GM19240 (cell line): Measurements from ENCODE around the gene KRT13.

Source experiments
- DNase-seq: peaks from one replicate; pipeline ENCODE4 v3.0.0; 2011; ENCODE audit warnings: low spot score; ENCODE audit not compliant: insufficient read length

KRT13 gene

GRCh38 chr17:41520821-41521521 is 15.6 kb upstream of the KRT13 start:
- DNase-seq, result no peak

DNA sequence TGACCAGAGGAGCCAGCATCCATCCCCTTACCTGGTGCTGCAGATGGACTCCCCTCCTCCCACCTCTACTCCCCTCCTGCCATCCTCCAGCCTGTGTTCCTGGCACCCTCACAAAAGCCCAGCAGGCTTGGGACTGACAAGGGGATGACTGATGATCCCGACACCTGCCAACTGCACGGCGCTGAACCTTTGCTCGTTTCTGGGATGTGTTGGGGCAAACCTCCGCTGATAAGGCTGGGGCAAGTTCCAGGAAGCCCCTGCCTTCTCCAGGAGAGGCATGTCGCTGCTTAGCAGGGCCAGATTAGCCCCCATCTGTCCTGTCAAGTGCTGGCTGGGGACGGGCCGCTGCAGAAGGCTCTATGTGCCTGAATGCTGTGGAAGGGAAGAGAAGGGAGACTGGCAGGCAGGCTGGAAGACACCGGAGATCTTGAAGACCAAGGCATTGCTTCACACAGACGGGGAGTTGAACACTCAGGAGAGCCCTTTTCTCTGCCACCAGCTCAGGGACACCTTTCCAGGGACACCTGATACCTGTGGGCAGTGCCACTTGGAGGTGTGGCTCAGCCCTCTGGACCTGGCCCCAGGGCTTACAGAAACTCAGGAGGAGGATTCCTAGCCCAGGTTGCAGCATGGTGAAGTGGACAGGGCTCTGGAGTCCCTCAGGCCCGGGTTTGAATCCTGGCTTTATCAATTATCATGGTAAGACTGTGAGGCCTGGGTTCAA is 14.3 kb upstream of the KRT13 start:
- no peak for DNase-seq

- no peak for DNase-seq
Measured at GRCh38 chr17:41518789-41519449, 13.5 kb upstream of the KRT13 start, which contains the start of gene KRT15. Gene KRT15, minus strand, starts transcription at chr17:41518890. Its CDS starts 63 bp downstream, at chr17:41518827.

DNA sequence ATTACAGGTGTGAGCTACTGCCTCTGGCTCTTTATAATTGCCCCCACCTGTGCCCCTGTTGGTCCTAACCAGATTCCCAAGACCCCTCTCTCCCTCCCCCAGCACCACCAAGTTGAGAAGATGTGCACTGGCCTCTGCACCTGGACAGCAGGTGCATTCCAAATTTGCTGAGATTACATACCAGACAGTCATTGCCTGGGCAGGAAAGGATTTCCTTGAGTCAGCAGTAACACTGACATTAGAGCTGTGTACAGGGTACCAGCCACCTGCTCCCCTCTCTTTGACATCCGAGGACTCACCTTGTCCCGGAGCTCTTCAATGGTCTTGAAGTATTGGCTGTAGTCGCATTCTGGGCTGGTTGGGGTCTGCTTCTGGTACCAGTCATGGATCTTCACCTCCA is 12.6 kb upstream of the KRT13 start:
- DNase-seq, result no peak

DNA sequence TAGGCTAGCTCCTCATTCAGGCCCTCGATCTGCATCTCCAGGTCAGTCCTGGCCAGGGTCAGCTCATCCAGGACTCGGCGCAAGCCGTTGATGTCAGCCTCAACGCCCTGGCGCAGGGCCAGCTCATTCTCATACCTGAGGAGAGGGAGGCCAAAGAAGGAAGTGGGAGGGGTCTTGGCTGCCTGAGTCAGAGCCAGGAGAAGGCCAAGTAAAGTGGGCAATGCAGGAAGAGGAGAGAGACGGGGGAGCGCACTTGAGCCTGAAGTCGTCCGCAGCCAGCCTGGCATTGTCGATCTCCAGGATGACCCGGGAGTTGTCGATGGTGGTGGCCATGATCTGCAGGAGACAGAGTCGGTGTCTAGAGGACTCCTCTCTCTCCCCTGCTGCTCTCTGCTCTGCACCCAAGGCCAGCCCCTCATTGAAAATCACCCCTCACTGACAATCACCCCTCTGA is 11.4 kb upstream of the KRT13 start:
- no peak for DNase-seq

DNA sequence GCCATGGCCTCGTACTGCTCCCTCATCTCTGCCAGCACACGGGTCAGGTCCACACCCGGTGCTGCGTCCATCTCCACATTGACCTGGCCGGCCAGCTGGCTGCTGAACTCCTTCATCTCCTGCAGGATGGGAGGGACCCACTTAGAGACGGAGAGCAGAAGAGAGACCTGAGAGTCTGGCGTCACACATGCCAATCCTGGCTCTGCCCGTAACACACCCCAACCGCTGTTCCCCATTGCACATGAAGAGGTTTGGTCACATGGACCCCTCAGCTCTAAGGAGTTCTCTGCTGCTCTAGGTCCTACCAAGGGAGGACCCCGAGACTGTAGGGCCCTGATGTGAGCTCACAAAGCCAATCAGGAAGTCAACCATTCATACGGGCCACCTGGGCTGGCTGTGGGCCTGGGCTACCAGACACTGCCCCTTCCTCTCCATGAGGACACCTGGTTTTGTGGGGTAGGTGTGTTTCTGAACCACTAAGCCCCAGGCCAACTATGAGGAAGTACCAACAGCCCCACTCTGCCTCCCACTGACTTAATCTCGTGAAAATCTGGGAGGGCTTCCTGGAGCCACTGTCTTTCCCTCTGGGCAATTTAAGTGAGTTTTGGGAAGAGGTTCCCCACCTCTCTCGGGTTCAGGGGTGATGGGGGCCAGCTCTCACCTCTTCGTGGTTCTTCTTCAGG is 10.9 kb upstream of the KRT13 start:
- DNase-seq, result no peak

DNA sequence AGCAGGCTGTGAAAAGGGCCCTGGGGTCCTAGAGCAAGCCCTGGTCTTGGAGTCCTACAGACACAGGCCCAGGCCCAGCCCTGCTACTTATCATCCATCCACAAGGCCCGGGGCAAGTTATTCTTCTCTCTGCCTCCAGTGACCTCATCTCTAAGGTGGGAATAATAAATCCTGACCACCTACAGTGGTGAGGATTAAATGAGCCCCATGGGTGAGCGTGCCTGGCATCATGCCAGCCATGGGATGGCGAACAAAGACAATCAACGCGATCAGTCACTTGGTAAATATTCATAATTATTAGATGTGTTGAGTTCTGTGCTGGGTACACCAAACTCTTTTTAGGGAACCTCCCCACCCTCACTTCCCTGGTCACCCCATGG is 7.7 kb upstream of the KRT13 start:
- DNase-seq, result no peak

DNA sequence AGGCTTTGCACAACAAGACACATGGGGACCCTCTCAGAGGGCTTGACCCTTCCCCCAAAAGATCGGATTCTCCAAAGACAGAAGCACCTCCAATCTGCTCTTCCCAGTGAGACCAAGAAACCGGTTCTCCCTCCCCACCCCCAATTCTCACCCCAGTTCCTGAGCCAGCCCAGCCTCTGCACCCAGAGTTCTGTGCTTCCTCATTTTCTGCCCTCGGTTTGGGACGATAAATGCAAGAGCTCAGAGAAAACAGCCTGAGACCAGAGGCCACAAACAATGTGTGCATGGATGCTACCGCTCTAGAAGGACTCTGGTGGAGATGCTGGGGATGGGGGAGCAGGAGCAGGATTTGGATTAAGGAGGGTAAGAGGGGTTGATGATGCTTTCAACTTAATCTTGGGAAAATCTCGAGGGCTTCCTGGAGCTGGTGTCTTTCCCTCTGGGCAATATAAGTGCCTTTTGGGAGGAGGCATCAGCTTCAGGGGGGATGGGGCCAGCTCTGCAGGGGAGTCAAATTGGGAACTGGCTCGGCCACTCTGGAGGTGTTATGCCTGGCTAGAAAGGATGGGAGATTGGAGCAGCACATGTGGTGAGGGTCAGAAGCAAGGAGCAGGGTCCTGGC is 7.2 kb upstream of the KRT13 start:
- DNase-seq, result no peak

DNA sequence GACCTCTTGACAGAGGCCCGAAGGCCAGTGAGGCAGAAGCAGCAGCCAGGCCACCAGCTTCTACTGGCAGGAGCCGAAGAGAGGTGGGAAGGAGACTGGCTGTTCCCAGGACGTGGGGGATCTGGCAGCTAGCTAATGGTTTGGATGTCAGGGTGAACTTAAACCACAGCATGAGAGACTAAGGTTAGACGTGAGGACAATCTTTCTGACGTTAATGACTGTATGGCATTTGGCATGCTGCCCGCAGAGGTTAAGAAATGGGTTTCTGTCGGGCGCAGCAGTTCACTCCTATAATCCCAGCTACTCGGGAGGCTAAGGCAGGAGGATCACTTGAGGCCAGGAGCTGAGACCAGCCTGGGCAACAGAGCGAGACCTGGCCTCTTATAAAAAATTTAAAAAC is 6.3 kb upstream of the KRT13 start:
- no peak for DNase-seq

DNA sequence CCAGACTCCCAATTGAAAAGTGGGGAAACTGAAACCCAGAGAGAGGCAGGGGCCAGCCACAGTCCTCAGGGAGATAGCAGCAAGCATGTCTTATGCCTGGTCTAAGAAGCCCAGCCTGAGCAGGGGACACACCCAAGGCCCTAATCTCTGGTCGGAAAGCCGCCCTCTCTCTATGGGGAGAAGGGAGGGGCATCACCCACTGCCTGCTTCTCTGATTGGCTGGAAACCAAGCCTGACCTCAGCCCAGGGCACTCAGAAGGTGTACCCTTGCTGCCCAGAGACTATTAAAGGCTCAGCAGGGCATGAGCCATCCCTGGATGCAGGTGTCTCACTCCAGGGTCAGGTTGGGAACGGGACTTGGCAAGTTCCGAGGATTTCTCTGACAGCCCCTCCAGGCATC is 5.7 kb upstream of the KRT13 start:
- DNase-seq, result no peak

DNA sequence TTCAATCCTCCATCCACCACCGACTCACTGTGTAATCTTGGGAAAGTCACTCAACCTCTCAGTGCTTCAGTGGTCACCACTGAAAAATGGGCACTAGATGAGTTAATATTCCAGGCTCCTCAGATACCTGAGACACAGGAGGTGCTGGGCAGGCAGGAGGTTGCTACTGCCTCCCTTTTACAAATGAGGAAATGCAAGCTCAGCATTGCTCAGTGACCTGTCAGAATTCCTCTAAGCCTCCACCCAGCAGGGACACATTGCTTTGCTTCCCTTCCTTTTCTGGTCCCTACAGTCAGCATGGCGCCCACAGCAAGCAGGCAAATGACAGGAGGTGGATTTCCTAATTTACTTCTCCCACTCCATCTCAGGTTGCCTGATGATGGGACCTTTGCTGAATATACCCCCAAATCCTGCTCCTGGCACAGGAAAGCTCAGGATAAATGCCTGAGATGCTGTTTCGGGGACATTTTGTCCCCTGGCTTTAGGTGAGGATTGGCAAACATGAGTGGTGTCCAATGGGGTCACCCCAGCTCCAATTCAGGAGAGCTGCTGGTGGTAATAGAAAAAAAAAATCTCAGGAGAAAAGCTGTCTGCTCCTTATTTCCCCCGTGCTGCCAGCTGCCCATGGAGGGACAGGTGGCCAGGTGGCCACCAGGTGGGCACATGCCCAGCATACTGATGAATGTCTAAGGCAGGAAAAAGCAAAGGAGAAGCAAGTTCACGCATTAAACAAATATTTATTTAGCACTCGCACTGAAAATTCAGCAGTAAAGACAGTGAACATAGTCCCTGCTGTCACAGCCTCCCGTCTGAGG is 5.0 kb upstream of the KRT13 start:
- DNase-seq, result no peak

- no peak for DNase-seq
Measured at GRCh38 chr17:41507315-41507880, 2.0 kb upstream of the KRT13 start.

GRCh38 chr17:41505809-41506767 is 676 bp upstream of the KRT13 start:
- no peak for DNase-seq

- DNase-seq, result no peak
Measured at GRCh38 chr17:41504246-41504977, 1.0 kb downstream of the KRT13 start.

DNA sequence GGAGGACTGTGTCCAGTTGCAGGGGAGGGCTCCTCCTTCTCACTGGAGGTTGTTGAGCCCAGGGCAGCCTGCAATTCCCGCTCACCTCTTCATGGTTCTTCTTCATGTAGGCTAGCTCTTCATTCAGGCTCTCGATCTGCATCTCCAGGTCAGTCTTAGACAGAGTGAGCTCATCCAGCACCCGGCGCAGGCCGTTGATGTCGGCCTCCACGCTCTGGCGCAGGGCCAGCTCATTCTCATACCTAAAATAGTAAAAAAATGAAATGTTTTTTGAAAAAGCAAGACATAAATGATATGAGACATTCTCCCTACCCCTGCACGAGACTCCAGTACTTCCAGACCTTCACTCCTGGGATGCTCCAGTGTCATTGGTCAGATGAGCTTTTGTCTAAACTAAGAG is 2.2 kb downstream of the KRT13 start:
- DNase-seq, result no peak

GRCh38 chr17:41500131-41500911 is 5.1 kb downstream of the KRT13 start:
- no peak for DNase-seq

- DNase-seq, result no peak
Measured at GRCh38 chr17:41499714-41500113, 5.7 kb downstream of the KRT13 start.

DNA sequence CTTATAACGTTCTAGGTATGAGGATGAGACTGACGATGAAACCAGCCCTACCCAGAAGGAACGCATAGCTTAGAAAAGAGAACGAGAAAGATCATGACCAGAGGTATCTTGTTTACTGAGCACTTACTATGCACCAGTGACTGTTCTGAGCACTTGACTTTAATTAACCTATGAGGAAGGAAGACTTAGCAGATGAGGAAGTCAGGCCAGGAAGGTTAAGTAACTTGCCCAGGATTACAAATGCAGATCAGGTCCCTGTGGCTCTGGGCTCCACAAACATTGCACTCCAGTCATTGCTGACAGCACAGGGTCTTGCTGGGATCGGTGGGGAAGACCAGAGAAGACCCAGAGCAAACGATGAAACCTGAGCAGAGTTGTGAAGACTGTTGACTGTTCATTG is 7.1 kb downstream of the KRT13 start:
- no peak for DNase-seq
